HepG2 (cell line): ENCODE results near the gene TMEM14C. TPM values are rescaled to one million over a fixed set of nuclear protein-coding genes. Genes with fewer than 3 reads are reported as not detected.

ENCODE experiments used
- ATAC-seq: fragments of 200-7000 bp; cut with Tn5 transposase; 3 replicates; pipeline ENCODE4 v1.9.1; 2020; ENCODE audit warnings: mild to moderate bottlenecking, moderate library complexity
- BruUV-seq: library from RNA; stranded (reverse); fragments of 400-500 nt; replicated peaks from 2 replicates; lab custom pipeline; 2021; lab: Mats Ljungman, UMichigan
- CTCF ChIA-PET: fragments of 300-600 bp; formaldehyde crosslinking; extraction: SDS; loops from one replicate; lab custom pipeline; 2021; ENCODE audit warnings: low total read pairs, inconsistent platforms, low intra/inter-chr PET ratio; lab: Yijun Ruan, JAX
- POLR2A ChIA-PET: fragments of 350-600 bp; sonication (Branson Sonifier 250); formaldehyde crosslinking; loops from one replicate; lab custom pipeline; 2020; ENCODE audit warnings: antibody characterized with exemption, inconsistent platforms; lab: Yijun Ruan, JAX
- DNase-seq: peaks from one replicate; pipeline ENCODE4 v3.0.0-alpha.2; 2015; ENCODE audit warnings: low spot score
- FAIRE-seq: peaks from 3 replicates; lab custom pipeline; 2011; peaks lifted over from hg19 to GRCh38; lab: Jason Lieb, UNC
- H2AFZ ChIP-seq: one replicate; pipeline ENCODE4 v1.6.1; 2011; ENCODE audit warnings: low read length, inconsistent platforms
- H3K27ac ChIP-seq: fragments of 300-600 bp; 3 replicates; pipeline ENCODE4 v1.8.0; 2011; ENCODE audit warnings: mixed run types, mild to moderate bottlenecking, mixed read lengths, low read length, inconsistent platforms; ENCODE audit not compliant: insufficient read depth; ENCODE audit errors: extremely low read length
- H3K27me3 ChIP-seq, 2 experiments: fragments of 200-600 bp in 1 of 2; 2 replicates in 1 of 2; 3 replicates in 1 of 2; pipeline versions ENCODE4 v1.6.0 to v1.8.0; 2011; ENCODE audit warnings: low read length in 2 of 2, mild to moderate bottlenecking in 2 of 2, moderate library complexity in 2 of 2, inconsistent platforms in 1 of 2; ENCODE audit not compliant: insufficient read depth in 2 of 2, control insufficient read depth in 1 of 2
- H3K36me3 ChIP-seq, 2 experiments: fragments of 200-600 bp in 1 of 2; replicated peaks in 1 of 2; 2 replicates in 1 of 2; 3 replicates in 1 of 2; pipeline versions ENCODE4 v1.5.1 to v1.8.0; 2011; ENCODE audit warnings: low read length in 2 of 2, inconsistent platforms in 1 of 2; ENCODE audit not compliant: insufficient read depth in 2 of 2, control insufficient read depth in 1 of 2
- H3K4me1 ChIP-seq: 2 replicates; pipeline ENCODE4 v1.5.1; 2012; ENCODE audit warnings: low read length, inconsistent platforms; ENCODE audit not compliant: insufficient read depth
- H3K4me2 ChIP-seq: 2 replicates; pipeline ENCODE4 v1.6.0; 2011; ENCODE audit warnings: low read depth, low read length, inconsistent platforms
- H3K4me3 ChIP-seq, 3 experiments: fragments of 200-600 bp in 1 of 3; sonication (generic), shearing (Covaris generic) in 1 of 3; replicated peaks in 1 of 3; 2 replicates each; pipeline ENCODE4 v1.5.1; 2011 to 2016; ENCODE audit warnings: low read length in 3 of 3, inconsistent platforms in 2 of 3, low read depth in 2 of 3, mild to moderate bottlenecking in 2 of 3, control low read depth in 1 of 3, mixed read lengths in 1 of 3; ENCODE audit not compliant: insufficient read depth in 1 of 3
- H3K79me2 ChIP-seq: one replicate; pipeline ENCODE4 v1.6.1; 2011; ENCODE audit warnings: low read length, inconsistent platforms; ENCODE audit not compliant: insufficient read depth
- H3K9ac ChIP-seq: 2 replicates; pipeline ENCODE4 v1.6.0; 2011; ENCODE audit warnings: mild to moderate bottlenecking, low read depth, low read length, inconsistent platforms; ENCODE audit not compliant: insufficient read depth
- H3K9me3 ChIP-seq: 2 replicates; pipeline ENCODE4 v1.5.1; 2012; ENCODE audit warnings: mild to moderate bottlenecking, low read length
- H4K20me1 ChIP-seq: 2 replicates; pipeline ENCODE4 v1.6.0; 2011; ENCODE audit warnings: inconsistent platforms, mild to moderate bottlenecking, low read length, moderate library complexity; ENCODE audit not compliant: insufficient read depth
- E2F5 ChIP-seq: sonication (generic); formaldehyde crosslinking; conservative IDR thresholded peaks from 2 replicates; pipeline ENCODE4 v1.4.0; 2020; ENCODE audit warnings: missing genetic modification reagents
- MED8 ChIP-seq: sonication (generic); formaldehyde crosslinking; IDR thresholded peaks from 2 replicates; pipeline ENCODE4 v1.8.1; 2023; ENCODE audit warnings: mild to moderate bottlenecking, missing genetic modification reagents; ENCODE audit not compliant: insufficient replicate concordance
- MIXL1 ChIP-seq: IDR thresholded peaks from 2 replicates; pipeline ENCODE4 v1.6.1; 2016
- MYPOP ChIP-seq: sonication (generic); formaldehyde crosslinking; IDR thresholded peaks from 2 replicates; pipeline ENCODE4 v1.8.1; 2023; ENCODE audit warnings: mild to moderate bottlenecking, moderate library complexity, missing genetic modification reagents
- NCOR1 ChIP-seq: fragments of 200-600 bp; sonication (generic); IDR thresholded peaks from 2 replicates; pipeline ENCODE4 v1.7.0; 2017; ENCODE audit warnings: antibody characterized with exemption, low read length, borderline replicate concordance
- PATZ1 ChIP-seq: sonication (generic); formaldehyde crosslinking; IDR thresholded peaks from 2 replicates; pipeline ENCODE4 v1.4.0; 2020; ENCODE audit warnings: missing genetic modification reagents
- PITX1 ChIP-seq: sonication (generic); formaldehyde crosslinking; IDR thresholded peaks from 2 replicates; pipeline ENCODE4 v1.5.1; 2020; ENCODE audit warnings: mild to moderate bottlenecking, missing genetic modification reagents
- RELA ChIP-seq: sonication (generic); formaldehyde crosslinking; IDR thresholded peaks from 2 replicates; pipeline ENCODE4 v1.4.0; 2020; ENCODE audit warnings: missing genetic modification reagents
- RNF2 ChIP-seq: fragments of 450-650 bp; conservative IDR thresholded peaks from 2 replicates; pipeline ENCODE4 v1.6.1; 2016; ENCODE audit warnings: low read depth
- TFDP1 ChIP-seq: IDR thresholded peaks from 2 replicates; pipeline ENCODE4 v1.6.1; 2016; ENCODE audit warnings: missing compliant biosample characterization, missing genetic modification reagents, borderline replicate concordance
- ZBTB10 ChIP-seq: sonication (generic); formaldehyde crosslinking; IDR thresholded peaks from 2 replicates; pipeline ENCODE4 v1.4.0; 2020; ENCODE audit warnings: missing genetic modification reagents, borderline replicate concordance
- ZNF280B ChIP-seq: sonication (generic); formaldehyde crosslinking; IDR thresholded peaks from 2 replicates; pipeline ENCODE4 v1.5.0; 2020; ENCODE audit warnings: missing genetic modification reagents, mild to moderate bottlenecking, borderline replicate concordance
- ZNF598 ChIP-seq: sonication (generic); formaldehyde crosslinking; IDR thresholded peaks from 2 replicates; pipeline ENCODE4 v1.5.1; 2020; ENCODE audit warnings: mild to moderate bottlenecking, missing genetic modification reagents, borderline replicate concordance
- WGBS: methylation state at CpG from one replicate; pipeline ENCODE4 v1.1.6; 2017; ENCODE audit warnings: low lambda C conversion rate; 5-methylcytosine and 5-hydroxymethylcytosine counted together
- in situ Hi-C: cut with HindIII; loops from 2 replicates; pipeline ENCODE4 v1.10.0; 2017; ENCODE audit warnings: low pct_unique_long_range_greater_than_20kb; ENCODE audit not compliant: extremely low pct_ligation_motif_present
- intact Hi-C: fragments of 100-400 bp; cut with micrococcal nuclease; formaldehyde crosslinking; loops from one replicate; pipeline ENCODE4 v1.10.0; 2022; ENCODE audit not compliant: unreplicated experiment
- polyA plus RNA-seq, 8 experiments: library from polyadenylated mRNA; depleted of rRNA in 3 of 8; stranded (reverse) in 7 of 8; unstranded in 1 of 8; fragments of >200 nt; fragmentation: Illumina TruSeq in 4 of 8; extraction: Trizol in 4 of 8; gene quantifications; 2 replicates each; pipeline versions ENCODE4 v1.2.1 to v1.2.3, GENCODE V29; 2011 to 2016; ENCODE audit warnings: low read depth in 4 of 8, missing spikeins in 1 of 8, mixed read lengths in 1 of 8; ENCODE audit not compliant: insufficient read depth in 1 of 8
- total RNA-seq, 5 experiments: library from RNA; depleted of rRNA; stranded (reverse); fragments of >200 nt; fragmentation: Illumina TruSeq; extraction: Trizol; gene quantifications; 2 replicates each; pipeline ENCODE4 v1.2.3, GENCODE V29; 2016; ENCODE audit warnings: low read depth in 1 of 5

Gene TMEM14C
- total and polyA plus RNA-seq, 2 of the 13 experiments (the other 11 are each of a cell fraction or from before 2014, with no cell fraction given), result 184 TPM

GRCh38 chr6:10695086-10695657 is 27.7 kb upstream of the TMEM14C start:
- no peak for FAIRE-seq
- under 1% methylated on average over 17 of the region's 17 CpGs for WGBS
- H3K27me3 ChIP-seq, result no peaks in the 10 kb centered on the region; a peak in 1 of 5 replicates
- no peak for ATAC-seq
- peak overlapping the region; percentile 78 to 98 (median 97) for H3K4me3 ChIP-seq
- peaks cover 42% of the 10 kb centered on the region for H3K4me1 ChIP-seq
- intact Hi-C loops (no loop called here), in situ Hi-C loops (loop anchor here (5.0 kb wide), 1 partner anchor 183 kb away; no protein-coding TSS in a partner anchor)
- BruUV-seq, result TSS peak; percentile 80
- H3K4me2 ChIP-seq, result peak overlapping the region; percentile 73
- peaks cover 11 to 30% of the 10 kb centered on the region in 2 experiments for H3K36me3 ChIP-seq
- H3K9me3 ChIP-seq, result no peaks in the 10 kb centered on the region
- peak overlapping the region; percentile 90 for H2AFZ ChIP-seq
- peak overlapping the region; percentile 96 for H3K27ac ChIP-seq
- peak overlapping the region; percentile 98 for H3K9ac ChIP-seq
- peaks cover 44% of the 10 kb centered on the region for H3K79me2 ChIP-seq
- ChIA-PET POLR2A (interaction anchor here (0.6 to 2.9 kb wide), 26 partner anchors 9 to 836 kb away, joined by 3 to 79 read pairs (median 5); partner anchors contain the start of genes GCNT2, TMEM14B and TMEM14C), CTCF (interaction anchor here (1.0 kb wide), 1 partner anchor 106 kb away, joined by 3 read pairs; no protein-coding TSS in a partner anchor)
- DNase-seq, result no peak
- no peaks in the 10 kb centered on the region for H4K20me1 ChIP-seq
- TF ChIP-seq MIXL1 (no peak), PITX1 (0 out of 2 replicates have a peak, but pooled peaks have one; percentile 2), TFDP1 (CRISPR knock-in tag) (no peak), ZNF280B (CRISPR knock-in tag) (no peak), E2F5 (CRISPR knock-in tag) (no peak), MYPOP (peak; percentile 27; the same call in 1 of the 2 replicates), RNF2 (0 out of 2 replicates have a peak, but pooled peaks have one; percentile 26), ZNF598 (CRISPR knock-in tag) (no peak), PATZ1 (CRISPR knock-in tag) (no peak), RELA (no peak), NCOR1 (no peak), ZBTB10 (CRISPR knock-in tag) (no peak), MED8 (CRISPR knock-in tag) (no peak)
